HTERT RPE-1 (cell line): ENCODE measurements around the gene ZNF302.

ENCODE experiments used
- in situ Hi-C: fragments of 300-500 bp; cut with MboI; formaldehyde crosslinking; loops from 4 replicates; pipeline ENCODE4 v1.14.3; 2020; ENCODE audit warnings: low sequenced_read_pairs

ZNF302 gene

GRCh38 chr19:34731019-34731829 lies 53.7 kb downstream of the ZNF302 start:
- in situ Hi-C loops: no loop called here

- in situ Hi-C loops: no loop called here
These were observed 54.5 kb downstream of the ZNF302 start for GRCh38 chr19:34731964-34732363.

GRCh38 chr19:34732612-34733211 lies 55.2 kb downstream of the ZNF302 start:
- in situ Hi-C loops: no loop called here

GRCh38 chr19:34733266-34733745 lies 55.8 kb downstream of the ZNF302 start:
- in situ Hi-C loops: no loop called here

- in situ Hi-C loops: no loop called here
These were observed 56.5 kb downstream of the ZNF302 start, which contains the start of gene ZNF181 for GRCh38 chr19:34733746-34734536. TSS of gene ZNF181 (plus strand) at chr19:34734243. CDS start at chr19:34735038, 795 bp downstream.

GRCh38 chr19:34734537-34735103 lies 57.1 kb downstream of the ZNF302 start:
- in situ Hi-C loops: no loop called here
